Loucy (cell line): ENCODE results near the gene GTSF1L.

Experiments used
- H2AFZ ChIP-seq: fragments of 200-600 bp; sonication (generic); 2 replicates; pipeline ENCODE4 v1.6.0; 2016; ENCODE audit warnings: antibody characterized with exemption, mild to moderate bottlenecking, low read length, moderate library complexity
- H3F3A ChIP-seq: fragments of 200-600 bp; 2 replicates; pipeline ENCODE4 v1.6.0; 2016; ENCODE audit warnings: antibody characterized with exemption, low read depth, mild to moderate bottlenecking
- H3K27me3 ChIP-seq: fragments of 200-600 bp; sonication (generic); 2 replicates; pipeline ENCODE4 v1.6.1; 2014; ENCODE audit warnings: low read length, mild to moderate bottlenecking; ENCODE audit not compliant: insufficient read depth, poor library complexity, severe bottlenecking
- H3K36me3 ChIP-seq: fragments of 200-600 bp; sonication (generic); 2 replicates; pipeline ENCODE4 v1.6.1; 2016; ENCODE audit warnings: low read length; ENCODE audit not compliant: insufficient read depth
- H3K4me1 ChIP-seq: fragments of 200-600 bp; sonication (generic); 2 replicates; pipeline ENCODE4 v1.5.1; 2014; ENCODE audit warnings: low read length, mild to moderate bottlenecking; ENCODE audit not compliant: insufficient read depth, poor library complexity, severe bottlenecking
- H3K4me2 ChIP-seq: fragments of 200-600 bp; sonication (generic); 2 replicates; pipeline ENCODE4 v1.6.0; 2014; ENCODE audit warnings: antibody characterized with exemption, low read length, low read depth, mild to moderate bottlenecking; ENCODE audit not compliant: poor library complexity, severe bottlenecking
- H3K4me3 ChIP-seq: fragments of 200-600 bp; sonication (generic); 2 replicates; pipeline ENCODE4 v1.5.1; 2014; ENCODE audit warnings: low read length, mild to moderate bottlenecking, mixed read lengths; ENCODE audit not compliant: poor library complexity, severe bottlenecking
- H3K79me2 ChIP-seq: fragments of 200-600 bp; sonication (generic); 2 replicates; pipeline ENCODE4 v1.6.1; 2014; ENCODE audit warnings: low read length; ENCODE audit not compliant: insufficient read depth
- H3K9ac ChIP-seq: fragments of 200-600 bp; sonication (generic); 2 replicates; pipeline ENCODE4 v1.6.0; 2014; ENCODE audit warnings: mild to moderate bottlenecking, low read depth, low read length, moderate library complexity; ENCODE audit not compliant: poor library complexity, severe bottlenecking
- H3K9me2 ChIP-seq: fragments of 200-600 bp; sonication (generic); replicated peaks from 2 replicates; pipeline ENCODE4 v1.6.1; 2016; ENCODE audit warnings: low read depth, low read length, mixed read lengths
- H3K9me3 ChIP-seq: fragments of 200-600 bp; sonication (generic); 2 replicates; pipeline ENCODE4 v1.6.1; 2014; ENCODE audit warnings: mild to moderate bottlenecking, antibody characterized with exemption, low read length, low read depth; ENCODE audit not compliant: insufficient read depth
- H4K20me1 ChIP-seq: fragments of 200-600 bp; sonication (generic); 2 replicates; pipeline ENCODE4 v1.6.0; 2014; ENCODE audit warnings: antibody characterized with exemption, low read length, mild to moderate bottlenecking; ENCODE audit not compliant: insufficient read depth, poor library complexity, severe bottlenecking
- EZH2phosphoT487 ChIP-seq: fragments of 200-600 bp; IDR thresholded peaks from 2 replicates; pipeline ENCODE4 v1.6.1; 2018; ENCODE audit warnings: antibody characterized with exemption, mild to moderate bottlenecking, moderate library complexity, borderline replicate concordance
- TF ChIP-seq, protein P1 (sequence below): fragments of 200-600 bp; sonication (generic); conservative IDR thresholded peaks from 2 replicates; pipeline ENCODE4 v1.5.1; 2014; ENCODE audit warnings: mild to moderate bottlenecking, antibody characterized with exemption, low read length

Gene GTSF1L

GRCh38 chr20:43721097-43721428 lies 5.7 kb downstream of the GTSF1L start:
- TF ChIP-seq, protein P1, sequence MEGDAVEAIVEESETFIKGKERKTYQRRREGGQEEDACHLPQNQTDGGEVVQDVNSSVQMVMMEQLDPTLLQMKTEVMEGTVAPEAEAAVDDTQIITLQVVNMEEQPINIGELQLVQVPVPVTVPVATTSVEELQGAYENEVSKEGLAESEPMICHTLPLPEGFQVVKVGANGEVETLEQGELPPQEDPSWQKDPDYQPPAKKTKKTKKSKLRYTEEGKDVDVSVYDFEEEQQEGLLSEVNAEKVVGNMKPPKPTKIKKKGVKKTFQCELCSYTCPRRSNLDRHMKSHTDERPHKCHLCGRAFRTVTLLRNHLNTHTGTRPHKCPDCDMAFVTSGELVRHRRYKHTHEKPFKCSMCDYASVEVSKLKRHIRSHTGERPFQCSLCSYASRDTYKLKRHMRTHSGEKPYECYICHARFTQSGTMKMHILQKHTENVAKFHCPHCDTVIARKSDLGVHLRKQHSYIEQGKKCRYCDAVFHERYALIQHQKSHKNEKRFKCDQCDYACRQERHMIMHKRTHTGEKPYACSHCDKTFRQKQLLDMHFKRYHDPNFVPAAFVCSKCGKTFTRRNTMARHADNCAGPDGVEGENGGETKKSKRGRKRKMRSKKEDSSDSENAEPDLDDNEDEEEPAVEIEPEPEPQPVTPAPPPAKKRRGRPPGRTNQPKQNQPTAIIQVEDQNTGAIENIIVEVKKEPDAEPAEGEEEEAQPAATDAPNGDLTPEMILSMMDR = no peak
- TF ChIP-seq EZH2phosphoT487 = no peak
- Histone ChIP-seq H3K9me3 (no peaks in the 10 kb centered on the region), H3K36me3 (peaks cover 5% of the 10 kb centered on the region; the same call in 1 of the 2 replicates), H3K4me1 (no peaks in the 10 kb centered on the region), H3K9ac (no peak overlapping the region), H3K9me2 (no peaks in the 10 kb centered on the region), H3K79me2 (no peaks in the 10 kb centered on the region), H3K4me2 (no peak overlapping the region), H2AFZ (no peak overlapping the region), H3F3A (no peaks in the 10 kb centered on the region), H3K4me3 (no peak overlapping the region), H3K27me3 (no peaks in the 10 kb centered on the region), H4K20me1 (no peaks in the 10 kb centered on the region)

- H3K9ac ChIP-seq = no peak overlapping the region
- no peaks in the 10 kb centered on the region for H3K9me3 ChIP-seq
- no peaks in the 10 kb centered on the region for H3K4me1 ChIP-seq
- TF ChIP-seq, protein P1 = no peak
- no peak for TF ChIP-seq EZH2phosphoT487
- no peaks in the 10 kb centered on the region for H3K79me2 ChIP-seq
- no peaks in the 10 kb centered on the region for H4K20me1 ChIP-seq
- H3K36me3 ChIP-seq = peaks cover 15% of the 10 kb centered on the region; the same call in 1 of the 2 replicates
- no peak overlapping the region for H3K4me3 ChIP-seq
- no peaks in the 10 kb centered on the region for H3F3A ChIP-seq
- no peaks in the 10 kb centered on the region for H3K27me3 ChIP-seq
- H3K9me2 ChIP-seq = no peaks in the 10 kb centered on the region
- H3K4me2 ChIP-seq = no peak overlapping the region
- no peak overlapping the region for H2AFZ ChIP-seq
Observed at GRCh38 chr20:43720007-43720406, 6.8 kb downstream of the GTSF1L start.

DNA sequence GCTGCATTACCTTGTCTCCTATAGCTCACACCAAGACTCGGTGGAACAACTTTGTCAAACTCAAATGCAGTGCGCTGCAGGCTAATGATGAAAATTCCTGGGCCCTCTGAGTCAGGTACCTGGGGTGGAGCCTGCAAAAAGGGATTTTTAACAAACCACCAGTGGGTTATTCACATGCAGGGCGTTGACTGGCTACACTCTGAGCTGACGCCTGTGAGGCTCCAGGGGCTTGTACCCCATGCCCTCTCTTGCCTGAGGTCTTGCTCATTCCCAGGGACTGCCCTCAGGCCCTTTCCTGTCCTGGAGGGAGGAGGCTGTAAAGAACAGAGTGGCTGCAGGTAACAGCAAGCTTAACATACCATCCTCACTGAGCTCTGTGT lies 9.2 kb downstream of the GTSF1L start:
- H3K79me2 ChIP-seq = no peaks in the 10 kb centered on the region
- no peak overlapping the region for H3K4me3 ChIP-seq
- peaks cover 35% of the 10 kb centered on the region; the same call in 1 of the 2 replicates for H3K36me3 ChIP-seq
- H3K9ac ChIP-seq = no peak overlapping the region
- H3K27me3 ChIP-seq = no peaks in the 10 kb centered on the region
- H3K9me3 ChIP-seq = no peaks in the 10 kb centered on the region
- H3K4me1 ChIP-seq = no peaks in the 10 kb centered on the region
- H4K20me1 ChIP-seq = no peaks in the 10 kb centered on the region
- TF ChIP-seq, protein P1 = no peak
- no peak overlapping the region for H2AFZ ChIP-seq
- no peak overlapping the region for H3K4me2 ChIP-seq
- H3K9me2 ChIP-seq = no peaks in the 10 kb centered on the region
- no peaks in the 10 kb centered on the region for H3F3A ChIP-seq
